ENCODE data around the gene AFF1.

Gene AFF1

GRCh38 chr4:87108142-87108546, 173.3 kb downstream of the AFF1 start:
- TF ChIP-seq CTCF (IDR thresholded peaks at IDR 0.05; ENCODE audit: control extremely low read depth, extremely low read depth, low read depth, missing control alignments) = no peak
- ChIA-PET POLR2A (no interaction called here), CTCF (no interaction called here)
- DNase-seq (ENCODE audit: extremely low spot score) = no peak

- TF ChIP-seq CTCF (IDR thresholded peaks at IDR 0.05; ENCODE audit: control extremely low read depth, extremely low read depth, low read depth, missing control alignments) = no peak
- POLR2A ChIA-PET = no interaction called here
- DNase-seq (ENCODE audit: extremely low spot score) = no peak
- CTCF ChIA-PET = interaction anchor here (0.7 to 0.8 kb wide), 2 partner anchors 15 to 187 kb away, joined by 3 to 4 read pairs; no protein-coding TSS in a partner anchor
Observed at GRCh38 chr4:87109121-87109520, 174.3 kb downstream of the AFF1 start.

- CTCF ChIA-PET = interaction anchor here (0.9 to 1.4 kb wide), 3 partner anchors 10 to 187 kb away, joined by 3 to 5 read pairs (median 4); no protein-coding TSS in a partner anchor
- no peak for DNase-seq (ENCODE audit: extremely low spot score)
- TF ChIP-seq CTCF (IDR thresholded peaks at IDR 0.05; ENCODE audit: control extremely low read depth, extremely low read depth, low read depth, missing control alignments) = no peak
- POLR2A ChIA-PET = no interaction called here
Observed at GRCh38 chr4:87109945-87110344, 175.1 kb downstream of the AFF1 start.

GRCh38 chr4:87112063-87112462, 177.3 kb downstream of the AFF1 start:
- CTCF ChIA-PET = no interaction called here
- no peak for TF ChIP-seq CTCF (IDR thresholded peaks at IDR 0.05; ENCODE audit: control extremely low read depth, extremely low read depth, low read depth, missing control alignments)
- POLR2A ChIA-PET = no interaction called here
- no peak for DNase-seq (ENCODE audit: extremely low spot score)

- DNase-seq (ENCODE audit: extremely low spot score) = no peak
- CTCF ChIA-PET = interaction anchor here (0.7 to 1.7 kb wide), 5 partner anchors 9 to 37 kb away, joined by 3 to 7 read pairs (median 4); no protein-coding TSS in a partner anchor
- POLR2A ChIA-PET = no interaction called here
- peak; percentile 13 for TF ChIP-seq CTCF (IDR thresholded peaks at IDR 0.05; ENCODE audit: control extremely low read depth, extremely low read depth, low read depth, missing control alignments)
Observed at GRCh38 chr4:87114245-87115062, 179.6 kb downstream of the AFF1 start.

- no peak for DNase-seq (ENCODE audit: extremely low spot score)
Observed at GRCh38 chr4:87116231-87116630, 181.4 kb downstream of the AFF1 start.

More at GRCh38 chr4:87116231-87116630, 181.4 kb downstream of the AFF1 start:
- ChIA-PET POLR2A (no interaction called here), CTCF (interaction anchor here (0.9 to 1.6 kb wide), 5 partner anchors 11 to 103 kb away, joined by 3 to 8 read pairs (median 3); no protein-coding TSS in a partner anchor)
- no peak for TF ChIP-seq CTCF (IDR thresholded peaks at IDR 0.05; ENCODE audit: control extremely low read depth, extremely low read depth, low read depth, missing control alignments)

Data from GM10248 (cell line).